ENCODE measurements around the gene PCNT.

DNA sequence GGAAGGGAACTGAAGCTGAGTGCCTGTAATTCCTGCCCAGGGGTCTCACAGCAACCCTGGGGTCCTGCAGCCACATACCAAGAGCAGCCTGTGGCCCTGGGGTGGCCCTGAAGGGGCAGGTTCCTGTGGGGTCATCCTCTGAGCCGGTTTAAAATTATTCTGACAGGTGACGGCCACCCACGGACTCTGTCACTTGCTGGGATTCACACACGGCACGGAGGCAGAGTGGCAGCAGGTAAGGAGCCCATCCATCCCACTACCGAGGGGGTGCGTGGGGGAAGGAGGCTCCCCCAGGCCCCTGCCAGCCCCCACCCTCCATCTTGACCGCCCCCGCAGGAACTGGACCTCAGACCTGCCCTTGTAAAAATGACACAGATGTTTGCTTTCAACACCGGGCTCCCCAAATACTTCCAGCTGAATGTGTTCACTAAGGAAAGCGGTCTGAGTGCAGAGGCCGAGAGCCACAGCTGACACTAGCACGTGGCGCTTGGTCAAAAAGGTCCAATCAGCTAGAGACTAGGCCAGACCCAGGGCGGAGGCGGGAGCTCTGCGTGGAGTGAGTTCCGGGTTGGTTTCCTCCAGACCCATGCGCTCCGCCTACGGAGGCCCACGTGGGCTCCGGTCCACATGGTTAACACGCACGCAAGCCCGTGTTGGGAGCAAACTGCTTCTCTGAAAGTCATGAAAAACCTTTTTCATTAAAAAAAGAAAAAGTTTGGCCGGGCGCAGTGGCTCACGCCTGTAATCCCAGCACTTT, 27.8 kb upstream of the PCNT start:
- TF ChIP-seq, protein P1, sequence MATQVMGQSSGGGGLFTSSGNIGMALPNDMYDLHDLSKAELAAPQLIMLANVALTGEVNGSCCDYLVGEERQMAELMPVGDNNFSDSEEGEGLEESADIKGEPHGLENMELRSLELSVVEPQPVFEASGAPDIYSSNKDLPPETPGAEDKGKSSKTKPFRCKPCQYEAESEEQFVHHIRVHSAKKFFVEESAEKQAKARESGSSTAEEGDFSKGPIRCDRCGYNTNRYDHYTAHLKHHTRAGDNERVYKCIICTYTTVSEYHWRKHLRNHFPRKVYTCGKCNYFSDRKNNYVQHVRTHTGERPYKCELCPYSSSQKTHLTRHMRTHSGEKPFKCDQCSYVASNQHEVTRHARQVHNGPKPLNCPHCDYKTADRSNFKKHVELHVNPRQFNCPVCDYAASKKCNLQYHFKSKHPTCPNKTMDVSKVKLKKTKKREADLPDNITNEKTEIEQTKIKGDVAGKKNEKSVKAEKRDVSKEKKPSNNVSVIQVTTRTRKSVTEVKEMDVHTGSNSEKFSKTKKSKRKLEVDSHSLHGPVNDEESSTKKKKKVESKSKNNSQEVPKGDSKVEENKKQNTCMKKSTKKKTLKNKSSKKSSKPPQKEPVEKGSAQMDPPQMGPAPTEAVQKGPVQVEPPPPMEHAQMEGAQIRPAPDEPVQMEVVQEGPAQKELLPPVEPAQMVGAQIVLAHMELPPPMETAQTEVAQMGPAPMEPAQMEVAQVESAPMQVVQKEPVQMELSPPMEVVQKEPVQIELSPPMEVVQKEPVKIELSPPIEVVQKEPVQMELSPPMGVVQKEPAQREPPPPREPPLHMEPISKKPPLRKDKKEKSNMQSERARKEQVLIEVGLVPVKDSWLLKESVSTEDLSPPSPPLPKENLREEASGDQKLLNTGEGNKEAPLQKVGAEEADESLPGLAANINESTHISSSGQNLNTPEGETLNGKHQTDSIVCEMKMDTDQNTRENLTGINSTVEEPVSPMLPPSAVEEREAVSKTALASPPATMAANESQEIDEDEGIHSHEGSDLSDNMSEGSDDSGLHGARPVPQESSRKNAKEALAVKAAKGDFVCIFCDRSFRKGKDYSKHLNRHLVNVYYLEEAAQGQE (IDR thresholded peaks at IDR 0.05; ENCODE audit: borderline replicate concordance), result no peak
- no peak for TF ChIP-seq TAF1 (IDR thresholded peaks at IDR 0.05; ENCODE audit: low read depth)
- TF ChIP-seq, protein P2, sequence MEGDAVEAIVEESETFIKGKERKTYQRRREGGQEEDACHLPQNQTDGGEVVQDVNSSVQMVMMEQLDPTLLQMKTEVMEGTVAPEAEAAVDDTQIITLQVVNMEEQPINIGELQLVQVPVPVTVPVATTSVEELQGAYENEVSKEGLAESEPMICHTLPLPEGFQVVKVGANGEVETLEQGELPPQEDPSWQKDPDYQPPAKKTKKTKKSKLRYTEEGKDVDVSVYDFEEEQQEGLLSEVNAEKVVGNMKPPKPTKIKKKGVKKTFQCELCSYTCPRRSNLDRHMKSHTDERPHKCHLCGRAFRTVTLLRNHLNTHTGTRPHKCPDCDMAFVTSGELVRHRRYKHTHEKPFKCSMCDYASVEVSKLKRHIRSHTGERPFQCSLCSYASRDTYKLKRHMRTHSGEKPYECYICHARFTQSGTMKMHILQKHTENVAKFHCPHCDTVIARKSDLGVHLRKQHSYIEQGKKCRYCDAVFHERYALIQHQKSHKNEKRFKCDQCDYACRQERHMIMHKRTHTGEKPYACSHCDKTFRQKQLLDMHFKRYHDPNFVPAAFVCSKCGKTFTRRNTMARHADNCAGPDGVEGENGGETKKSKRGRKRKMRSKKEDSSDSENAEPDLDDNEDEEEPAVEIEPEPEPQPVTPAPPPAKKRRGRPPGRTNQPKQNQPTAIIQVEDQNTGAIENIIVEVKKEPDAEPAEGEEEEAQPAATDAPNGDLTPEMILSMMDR (IDR thresholded peaks at IDR 0.05; ENCODE audit: poor library complexity, severe bottlenecking), result no peak
- TF ChIP-seq POLR2AphosphoS5 (IDR thresholded peaks at IDR 0.05), result no peak
- no peak for TF ChIP-seq RAD21 (conservative IDR thresholded peaks at IDR 0.05)
- no peak for TF ChIP-seq SMC3 (conservative IDR thresholded peaks at IDR 0.05; ENCODE audit: poor library complexity)
- TF ChIP-seq EP300 (conservative IDR thresholded peaks at IDR 0.05; ENCODE audit: poor library complexity, severe bottlenecking), result no peak
